Frontal cortex (tissue), 1 donor: ENCODE measurements around the gene PTPRR. TPM values are rescaled to one million over a fixed set of nuclear protein-coding genes. Genes with fewer than 3 reads are reported as not detected.

Experiments used
- small RNA-seq: library from RNA; depleted of rRNA; stranded (forward); fragments of <200 nt; gene quantifications from one replicate; pipeline ENCODE3, GENCODE V24; 2014
- total RNA-seq: library from RNA; depleted of rRNA; stranded (reverse); fragments of >200 nt; gene quantifications from one replicate; pipeline ENCODE4 v1.2.3, GENCODE V29; 2014

PTPRR gene
- total RNA-seq, 1 donor from 2014 or later, result 16.7 TPM

Small RNA genes within 50 kb of the gene (small RNA-seq; reads per million reads assigned to genes)
- gene RF00019, result not detected

Other genes with a start within 250 kb of the PTPRR start
- not detected for gene TSPAN8, start 237.3 kb upstream of the PTPRR start, total RNA-seq